Measurements from ENCODE around the gene CPSF7.

DNA sequence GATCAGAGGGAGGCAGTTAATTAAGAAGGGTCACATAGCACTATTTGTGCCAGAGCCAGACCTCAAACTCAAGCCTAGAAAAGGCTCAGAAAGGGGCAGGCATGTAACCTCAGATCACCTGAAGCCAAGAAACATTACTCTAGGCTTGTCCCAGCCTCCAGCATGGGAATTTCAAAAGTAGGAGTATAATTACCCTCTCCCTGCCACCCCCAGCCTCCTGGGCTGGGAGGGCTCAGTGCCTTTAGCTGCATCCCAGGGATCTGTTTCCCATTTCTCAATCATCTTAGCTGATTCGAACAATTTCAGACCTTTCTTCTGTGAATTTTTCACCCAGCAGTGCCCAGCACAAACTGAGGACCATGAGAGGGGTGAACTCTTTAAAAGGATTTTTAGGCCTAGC is 45.7 kb upstream of the CPSF7 start:
- TF ChIP-seq, protein P1, sequence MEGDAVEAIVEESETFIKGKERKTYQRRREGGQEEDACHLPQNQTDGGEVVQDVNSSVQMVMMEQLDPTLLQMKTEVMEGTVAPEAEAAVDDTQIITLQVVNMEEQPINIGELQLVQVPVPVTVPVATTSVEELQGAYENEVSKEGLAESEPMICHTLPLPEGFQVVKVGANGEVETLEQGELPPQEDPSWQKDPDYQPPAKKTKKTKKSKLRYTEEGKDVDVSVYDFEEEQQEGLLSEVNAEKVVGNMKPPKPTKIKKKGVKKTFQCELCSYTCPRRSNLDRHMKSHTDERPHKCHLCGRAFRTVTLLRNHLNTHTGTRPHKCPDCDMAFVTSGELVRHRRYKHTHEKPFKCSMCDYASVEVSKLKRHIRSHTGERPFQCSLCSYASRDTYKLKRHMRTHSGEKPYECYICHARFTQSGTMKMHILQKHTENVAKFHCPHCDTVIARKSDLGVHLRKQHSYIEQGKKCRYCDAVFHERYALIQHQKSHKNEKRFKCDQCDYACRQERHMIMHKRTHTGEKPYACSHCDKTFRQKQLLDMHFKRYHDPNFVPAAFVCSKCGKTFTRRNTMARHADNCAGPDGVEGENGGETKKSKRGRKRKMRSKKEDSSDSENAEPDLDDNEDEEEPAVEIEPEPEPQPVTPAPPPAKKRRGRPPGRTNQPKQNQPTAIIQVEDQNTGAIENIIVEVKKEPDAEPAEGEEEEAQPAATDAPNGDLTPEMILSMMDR (conservative IDR thresholded peaks at IDR 0.05; ENCODE audit: low read depth, low read length): no peak
- no peak for TF ChIP-seq EZH2 (IDR thresholded peaks at IDR 0.05; ENCODE audit: low read length, unreplicated experiment)
- no peak for TF ChIP-seq EZH2phosphoT487 (IDR thresholded peaks at IDR 0.05; ENCODE audit: borderline replicate concordance, low read length)
